K562 (cell line): ENCODE measurements around the gene FMNL3. TPM values are rescaled to one million over a fixed set of nuclear protein-coding genes. Genes with fewer than 3 reads are reported as not detected.

Source experiments
- CEBPG ChIP-seq, 3 experiments: fragments of 200-800 bp in 1 of 3; sonication (Bioruptor generic) in 1 of 3; sonication (generic) in 1 of 3; formaldehyde crosslinking in 1 of 3; IDR thresholded peaks in 2 of 3; conservative IDR thresholded peaks in 1 of 3; 2 replicates each; pipeline versions ENCODE4 v1.6.1 to v1.8.0; 2016 to 2022; ENCODE audit warnings: missing compliant biosample characterization in 2 of 3, missing genetic modification characterization in 2 of 3, mild to moderate bottlenecking in 1 of 3, missing genetic modification reagents in 1 of 3
- CREBBP ChIP-seq: IDR thresholded peaks from one replicate; pipeline ENCODE4 v1.6.1; 2012; ENCODE audit warnings: low read depth, mild to moderate bottlenecking, control low read depth, inconsistent platforms, low read length
- DNMT1 ChIP-seq: fragments of 450-650 bp; IDR thresholded peaks from 2 replicates; pipeline ENCODE4 v1.6.1; 2016; ENCODE audit warnings: antibody characterized with exemption, mild to moderate bottlenecking
- FOXA1 ChIP-seq: fragments of 450-650 bp; IDR thresholded peaks from 2 replicates; pipeline ENCODE4 v1.6.1; 2016; ENCODE audit warnings: mild to moderate bottlenecking, borderline replicate concordance
- GABPB1 ChIP-seq: sonication (generic); formaldehyde crosslinking; IDR thresholded peaks from 2 replicates; pipeline ENCODE4 v1.8.0; 2022; ENCODE audit warnings: mild to moderate bottlenecking, missing genetic modification reagents
- HCFC1 ChIP-seq: IDR thresholded peaks from 2 replicates; pipeline ENCODE4 v1.6.1; 2012; ENCODE audit warnings: low read depth, low read length, improper control_type of control experiment
- MAZ ChIP-seq, 2 experiments: fragments of 450-650 bp in 1 of 2; sonication (generic) in 1 of 2; formaldehyde crosslinking; IDR thresholded peaks in 1 of 2; conservative IDR thresholded peaks in 1 of 2; 2 replicates each; pipeline versions ENCODE4 v1.4.0 to v1.5.0; 2020; ENCODE audit warnings: mild to moderate bottlenecking in 1 of 2, missing genetic modification reagents in 1 of 2
- ZNF274 ChIP-seq: IDR thresholded peaks from 2 replicates; pipeline ENCODE4 v1.6.1; 2011; ENCODE audit warnings: low read depth, mild to moderate bottlenecking, low read length, moderate library complexity, borderline replicate concordance
- ZNF785 ChIP-seq: fragments of 250-450 bp; sonication (Bioruptor Pico); IDR thresholded peaks from 2 replicates; pipeline ENCODE4 v1.4.0; 2020; ENCODE audit warnings: mild to moderate bottlenecking
- polyA plus RNA-seq, 8 experiments: library from polyadenylated mRNA; depleted of rRNA in 4 of 8; stranded (reverse) in 5 of 8; unstranded in 3 of 8; fragments of >200 nt; fragmentation: Nextera tagmentation in 2 of 8; fragmentation: Illumina TruSeq in 1 of 8; extraction: Ambion mirVana in 2 of 8; extraction: Trizol in 1 of 8; gene quantifications; 2 replicates each; pipeline versions ENCODE4 v1.2.1 to v1.2.3, GENCODE V29; 2011 to 2014; ENCODE audit warnings: inconsistent platforms in 1 of 8, missing spikeins in 1 of 8
- total RNA-seq, 7 experiments: library from RNA; depleted of rRNA in 6 of 7; stranded (reverse); fragments of >200 nt in 6 of 7; fragmentation: Illumina TruSeq in 2 of 7; extraction: Trizol in 2 of 7; gene quantifications; 2 replicates each; pipeline versions ENCODE4 v1.2.1 to v1.2.3, GENCODE V29; 2011 to 2021; ENCODE audit warnings: low replicate concordance in 1 of 7
- TF ChIP-seq, protein P1 (sequence below), 2 experiments: fragments of 150-350 bp in 1 of 2; IDR thresholded peaks; 2 replicates each; pipeline ENCODE4 v1.6.1; 2012 to 2016; ENCODE audit warnings: low read depth in 2 of 2, low read length in 2 of 2, mild to moderate bottlenecking in 1 of 2, moderate library complexity in 1 of 2
- TF ChIP-seq, protein P2 (sequence below): fragments of 450-650 bp; IDR thresholded peaks from 2 replicates; pipeline ENCODE4 v1.6.1; 2016; ENCODE audit warnings: mild to moderate bottlenecking

The FMNL3 gene
- total and polyA plus RNA-seq, 9 of the 15 experiments (the other 6 are each of a cell fraction or from before 2014, with no cell fraction given): 0.49 to 14.4 (median 6.8) TPM

DNA sequence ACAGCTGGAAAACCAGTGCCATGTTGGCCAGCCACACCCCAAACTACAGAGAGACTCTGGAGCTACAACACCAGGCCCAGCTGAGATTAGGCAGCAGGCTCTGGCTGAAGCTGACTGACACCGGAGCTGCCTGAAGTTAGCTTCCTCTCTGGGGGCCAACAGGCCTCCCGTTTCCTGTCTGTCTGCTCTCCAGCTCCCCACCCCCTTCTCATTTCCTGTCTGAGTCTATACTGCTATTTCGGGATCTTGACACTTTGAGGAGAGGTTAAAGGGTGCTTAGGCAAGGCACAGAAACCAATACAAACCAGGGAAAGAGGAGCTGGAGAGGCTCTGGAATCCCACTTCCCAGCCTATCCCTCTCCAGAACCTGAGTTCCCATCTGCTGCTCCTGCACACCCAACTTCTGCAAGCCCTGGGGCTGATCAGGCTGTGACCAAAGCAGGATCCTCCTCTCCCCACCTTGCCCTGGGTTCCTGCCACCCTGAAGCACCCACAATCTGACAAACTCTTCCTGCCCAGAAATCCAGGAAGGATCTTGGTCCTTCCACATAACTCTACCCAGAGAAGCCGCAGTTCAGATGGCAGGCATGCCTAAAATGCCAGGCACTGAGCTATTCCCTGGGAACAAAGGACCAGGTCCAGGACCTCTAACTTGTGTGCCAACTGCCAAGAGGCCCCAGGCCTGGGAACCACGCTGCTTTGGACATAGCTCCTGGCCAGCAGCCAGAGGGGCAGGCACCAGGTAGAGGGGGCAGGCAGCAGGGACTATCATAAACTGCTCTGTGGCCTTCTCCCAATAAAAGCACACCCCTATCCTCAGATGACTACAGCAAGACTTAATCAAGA is 44.0 kb downstream of the FMNL3 start (continued):
- TF ChIP-seq, protein P1, sequence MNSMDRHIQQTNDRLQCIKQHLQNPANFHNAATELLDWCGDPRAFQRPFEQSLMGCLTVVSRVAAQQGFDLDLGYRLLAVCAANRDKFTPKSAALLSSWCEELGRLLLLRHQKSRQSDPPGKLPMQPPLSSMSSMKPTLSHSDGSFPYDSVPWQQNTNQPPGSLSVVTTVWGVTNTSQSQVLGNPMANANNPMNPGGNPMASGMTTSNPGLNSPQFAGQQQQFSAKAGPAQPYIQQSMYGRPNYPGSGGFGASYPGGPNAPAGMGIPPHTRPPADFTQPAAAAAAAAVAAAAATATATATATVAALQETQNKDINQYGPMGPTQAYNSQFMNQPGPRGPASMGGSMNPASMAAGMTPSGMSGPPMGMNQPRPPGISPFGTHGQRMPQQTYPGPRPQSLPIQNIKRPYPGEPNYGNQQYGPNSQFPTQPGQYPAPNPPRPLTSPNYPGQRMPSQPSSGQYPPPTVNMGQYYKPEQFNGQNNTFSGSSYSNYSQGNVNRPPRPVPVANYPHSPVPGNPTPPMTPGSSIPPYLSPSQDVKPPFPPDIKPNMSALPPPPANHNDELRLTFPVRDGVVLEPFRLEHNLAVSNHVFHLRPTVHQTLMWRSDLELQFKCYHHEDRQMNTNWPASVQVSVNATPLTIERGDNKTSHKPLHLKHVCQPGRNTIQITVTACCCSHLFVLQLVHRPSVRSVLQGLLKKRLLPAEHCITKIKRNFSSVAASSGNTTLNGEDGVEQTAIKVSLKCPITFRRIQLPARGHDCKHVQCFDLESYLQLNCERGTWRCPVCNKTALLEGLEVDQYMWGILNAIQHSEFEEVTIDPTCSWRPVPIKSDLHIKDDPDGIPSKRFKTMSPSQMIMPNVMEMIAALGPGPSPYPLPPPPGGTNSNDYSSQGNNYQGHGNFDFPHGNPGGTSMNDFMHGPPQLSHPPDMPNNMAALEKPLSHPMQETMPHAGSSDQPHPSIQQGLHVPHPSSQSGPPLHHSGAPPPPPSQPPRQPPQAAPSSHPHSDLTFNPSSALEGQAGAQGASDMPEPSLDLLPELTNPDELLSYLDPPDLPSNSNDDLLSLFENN (IDR thresholded peaks at IDR 0.05; ENCODE audit: low read depth in 2 of 2, low read length in 2 of 2): peak in 1 of 2 experiments; percentile 41; a peak in 1 of 4 replicates
- TF ChIP-seq CREBBP: no peak
- TF ChIP-seq MAZ (CRISPR knock-in tag; conservative IDR thresholded peaks at IDR 0.05 in 1 of 2, IDR thresholded peaks at IDR 0.05 in 1 of 2): peak; percentile 54 to 87
- TF ChIP-seq, protein P2, sequence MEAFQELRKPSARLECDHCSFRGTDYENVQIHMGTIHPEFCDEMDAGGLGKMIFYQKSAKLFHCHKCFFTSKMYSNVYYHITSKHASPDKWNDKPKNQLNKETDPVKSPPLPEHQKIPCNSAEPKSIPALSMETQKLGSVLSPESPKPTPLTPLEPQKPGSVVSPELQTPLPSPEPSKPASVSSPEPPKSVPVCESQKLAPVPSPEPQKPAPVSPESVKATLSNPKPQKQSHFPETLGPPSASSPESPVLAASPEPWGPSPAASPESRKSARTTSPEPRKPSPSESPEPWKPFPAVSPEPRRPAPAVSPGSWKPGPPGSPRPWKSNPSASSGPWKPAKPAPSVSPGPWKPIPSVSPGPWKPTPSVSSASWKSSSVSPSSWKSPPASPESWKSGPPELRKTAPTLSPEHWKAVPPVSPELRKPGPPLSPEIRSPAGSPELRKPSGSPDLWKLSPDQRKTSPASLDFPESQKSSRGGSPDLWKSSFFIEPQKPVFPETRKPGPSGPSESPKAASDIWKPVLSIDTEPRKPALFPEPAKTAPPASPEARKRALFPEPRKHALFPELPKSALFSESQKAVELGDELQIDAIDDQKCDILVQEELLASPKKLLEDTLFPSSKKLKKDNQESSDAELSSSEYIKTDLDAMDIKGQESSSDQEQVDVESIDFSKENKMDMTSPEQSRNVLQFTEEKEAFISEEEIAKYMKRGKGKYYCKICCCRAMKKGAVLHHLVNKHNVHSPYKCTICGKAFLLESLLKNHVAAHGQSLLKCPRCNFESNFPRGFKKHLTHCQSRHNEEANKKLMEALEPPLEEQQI: no peak
- TF ChIP-seq FOXA1: no peak
- no peak for TF ChIP-seq ZNF785 (CRISPR knock-in tag)
- TF ChIP-seq HCFC1: 0 out of 2 replicates have a peak, but pooled peaks have one; percentile 3
- no peak for TF ChIP-seq ZNF274
- TF ChIP-seq GABPB1 (CRISPR knock-in tag): peak; percentile 53; the same call in 1 of the 2 replicates
- TF ChIP-seq DNMT1: no peak
- peak; percentile 81 for TF ChIP-seq CEBPG (CRISPR knock-in tag; IDR thresholded peaks at IDR 0.05)
- TF ChIP-seq CEBPG (tag; conservative IDR thresholded peaks at IDR 0.05 in 1 of 2, IDR thresholded peaks at IDR 0.05 in 1 of 2): no peak
